Activated naive CD8-positive, alpha-beta T cell treated with anti-CD3 and anti-CD28 coated beads for 36 hours (primary cell): ENCODE data around the gene SCYL3. TPM values are rescaled to one million over a fixed set of nuclear protein-coding genes. Genes with fewer than 3 reads are reported as not detected.
"Not testable (repeated sequence)": the region's sequence is repeated elsewhere in the genome, so short reads cannot be mapped to it uniquely, and the experiment has no call there.

ENCODE experiments used
- DNase-seq: peaks from one replicate; pipeline ENCODE4 v3.0.0; 2021
- H3K27ac Mint-ChIP-seq: one replicate; pipeline ENCODE4 v1.8.0; 2022; ENCODE audit warnings: mild to moderate bottlenecking, moderate library complexity, mixed read lengths
- H3K27me3 Mint-ChIP-seq: one replicate; pipeline ENCODE4 v1.8.0; 2022; ENCODE audit warnings: mild to moderate bottlenecking, mixed read lengths
- H3K36me3 Mint-ChIP-seq: one replicate; pipeline ENCODE4 v1.8.0; 2021; ENCODE audit warnings: mild to moderate bottlenecking, mixed read lengths
- H3K4me1 Mint-ChIP-seq: one replicate; pipeline ENCODE4 v1.8.0; 2021; ENCODE audit warnings: mixed read lengths
- H3K4me3 Mint-ChIP-seq: one replicate; pipeline ENCODE4 v1.8.0; 2022; ENCODE audit warnings: mild to moderate bottlenecking, moderate library complexity, mixed read lengths
- H3K9me3 Mint-ChIP-seq: one replicate; pipeline ENCODE4 v1.8.0; 2022; ENCODE audit warnings: mixed read lengths
- total RNA-seq, 2 experiments: library from RNA; stranded (reverse); gene quantifications; one replicate each; pipeline ENCODE4 v1.2.3, GENCODE V29; 2021

Gene SCYL3
- total RNA-seq, 2 experiments from 2014 or later = 9.3 to 9.5 TPM

- Mint-ChIP-seq H3K9me3 (peaks cover 2% of the 10 kb centered on the region), H3K27me3 (no peaks in the 10 kb centered on the region), H3K27ac (no peak overlapping the region), H3K36me3 (peaks cover 22% of the 10 kb centered on the region), H3K4me1 (peaks cover 45% of the 10 kb centered on the region), H3K4me3 (no peak overlapping the region)
- no peak for DNase-seq
Measured at GRCh38 chr1:169889871-169890270, 3.8 kb downstream of the SCYL3 start.

GRCh38 chr1:169886931-169887330 lies 6.8 kb downstream of the SCYL3 start:
- Mint-ChIP-seq H3K4me1 (peaks cover 39% of the 10 kb centered on the region), H3K27ac (no peak overlapping the region), H3K27me3 (no peaks in the 10 kb centered on the region), H3K4me3 (no peak overlapping the region), H3K36me3 (peaks cover 25% of the 10 kb centered on the region), H3K9me3 (no peaks in the 10 kb centered on the region)
- DNase-seq = no peak

- no peak for DNase-seq
- Mint-ChIP-seq H3K27ac (no peak overlapping the region), H3K4me1 (peaks cover 36% of the 10 kb centered on the region), H3K36me3 (peaks cover 26% of the 10 kb centered on the region), H3K4me3 (no peak overlapping the region), H3K9me3 (no peaks in the 10 kb centered on the region), H3K27me3 (no peaks in the 10 kb centered on the region)
Measured at GRCh38 chr1:169886422-169886821, 7.3 kb downstream of the SCYL3 start.

- H3K9me3 Mint-ChIP-seq = no peaks in the 10 kb centered on the region
- DNase-seq = no peak
- no peak overlapping the region for H3K27ac Mint-ChIP-seq
- no peak overlapping the region for H3K4me3 Mint-ChIP-seq
- peaks cover 25% of the 10 kb centered on the region for H3K4me1 Mint-ChIP-seq
- peaks cover 27% of the 10 kb centered on the region for H3K36me3 Mint-ChIP-seq
- H3K27me3 Mint-ChIP-seq = no peaks in the 10 kb centered on the region
Measured at GRCh38 chr1:169885207-169885606, 8.5 kb downstream of the SCYL3 start.

GRCh38 chr1:169884634-169885033 lies 9.1 kb downstream of the SCYL3 start:
- Mint-ChIP-seq H3K27me3 (no peaks in the 10 kb centered on the region), H3K36me3 (peaks cover 29% of the 10 kb centered on the region), H3K4me3 (no peak overlapping the region), H3K4me1 (peaks cover 20% of the 10 kb centered on the region), H3K27ac (no peak overlapping the region), H3K9me3 (no peaks in the 10 kb centered on the region)
- DNase-seq = no peak

GRCh38 chr1:169882039-169882511 lies 11.6 kb downstream of the SCYL3 start:
- Mint-ChIP-seq H3K27ac (no peak overlapping the region), H3K27me3 (no peaks in the 10 kb centered on the region), H3K4me1 (peaks cover 17% of the 10 kb centered on the region), H3K4me3 (no peak overlapping the region), H3K9me3 (no peaks in the 10 kb centered on the region), H3K36me3 (peaks cover 26% of the 10 kb centered on the region)
- no peak for DNase-seq

- DNase-seq = no peak
- H3K4me3 Mint-ChIP-seq = no peak overlapping the region
- no peaks in the 10 kb centered on the region for H3K9me3 Mint-ChIP-seq
- no peak overlapping the region for H3K27ac Mint-ChIP-seq
- no peaks in the 10 kb centered on the region for H3K27me3 Mint-ChIP-seq
- H3K4me1 Mint-ChIP-seq = peaks cover 13% of the 10 kb centered on the region
- H3K36me3 Mint-ChIP-seq = peaks cover 23% of the 10 kb centered on the region
Measured at GRCh38 chr1:169879034-169879840, 14.5 kb downstream of the SCYL3 start.

GRCh38 chr1:169878498-169878897 lies 15.2 kb downstream of the SCYL3 start:
- Mint-ChIP-seq H3K27ac (no peak overlapping the region), H3K36me3 (peaks cover 30% of the 10 kb centered on the region)
- DNase-seq = no peak

GRCh38 chr1:169877800-169878491 lies 15.8 kb downstream of the SCYL3 start:
- H3K36me3 Mint-ChIP-seq = peaks cover 30% of the 10 kb centered on the region

More at GRCh38 chr1:169878498-169878897, 15.2 kb downstream of the SCYL3 start:
- no peaks in the 10 kb centered on the region for H3K9me3 Mint-ChIP-seq
- peaks cover 16% of the 10 kb centered on the region for H3K4me1 Mint-ChIP-seq
- H3K4me3 Mint-ChIP-seq = no peak overlapping the region
- H3K27me3 Mint-ChIP-seq = no peaks in the 10 kb centered on the region

GRCh38 chr1:169874229-169874628 lies 19.5 kb downstream of the SCYL3 start:
- no peaks in the 10 kb centered on the region for H3K27me3 Mint-ChIP-seq
- peaks cover 48% of the 10 kb centered on the region for H3K36me3 Mint-ChIP-seq
- DNase-seq = no peak
- H3K27ac Mint-ChIP-seq = no peak overlapping the region
- H3K9me3 Mint-ChIP-seq = peaks cover 1% of the 10 kb centered on the region
- peaks cover 9% of the 10 kb centered on the region for H3K4me1 Mint-ChIP-seq
- H3K4me3 Mint-ChIP-seq = no peak overlapping the region

More at GRCh38 chr1:169877800-169878491, 15.8 kb downstream of the SCYL3 start:
- Mint-ChIP-seq H3K27me3 (no peaks in the 10 kb centered on the region), H3K4me1 (peaks cover 13% of the 10 kb centered on the region), H3K4me3 (no peak overlapping the region), H3K27ac (no peak overlapping the region), H3K9me3 (no peaks in the 10 kb centered on the region)
- DNase-seq = no peak

- peaks cover 1% of the 10 kb centered on the region for H3K9me3 Mint-ChIP-seq
- no peaks in the 10 kb centered on the region for H3K27me3 Mint-ChIP-seq
- peaks cover 48% of the 10 kb centered on the region for H3K36me3 Mint-ChIP-seq
- no peak overlapping the region for H3K4me3 Mint-ChIP-seq
- H3K27ac Mint-ChIP-seq = no peak overlapping the region
- DNase-seq = no peak
- H3K4me1 Mint-ChIP-seq = peaks cover 5% of the 10 kb centered on the region
Measured at GRCh38 chr1:169873582-169874199, 20.0 kb downstream of the SCYL3 start.

GRCh38 chr1:169872906-169873305 lies 20.8 kb downstream of the SCYL3 start:
- Mint-ChIP-seq H3K27ac (no peak overlapping the region), H3K27me3 (no peaks in the 10 kb centered on the region), H3K4me3 (no peak overlapping the region), H3K9me3 (peaks cover 1% of the 10 kb centered on the region), H3K4me1 (peaks cover 3% of the 10 kb centered on the region), H3K36me3 (peaks cover 50% of the 10 kb centered on the region)
- DNase-seq = no peak

- DNase-seq, H3K27ac Mint-ChIP-seq, H3K4me3 Mint-ChIP-seq, H3K4me1 Mint-ChIP-seq, H3K9me3 Mint-ChIP-seq, H3K27me3 Mint-ChIP-seq: not testable (repeated sequence)
- peaks cover 49% of the 10 kb centered on the region for H3K36me3 Mint-ChIP-seq
Measured at GRCh38 chr1:169871988-169872387, 21.7 kb downstream of the SCYL3 start.

GRCh38 chr1:169869426-169869825 lies 24.3 kb downstream of the SCYL3 start:
- peaks cover 1% of the 10 kb centered on the region for H3K9me3 Mint-ChIP-seq
- no peak overlapping the region for H3K27ac Mint-ChIP-seq
- no peaks in the 10 kb centered on the region for H3K27me3 Mint-ChIP-seq
- H3K4me1 Mint-ChIP-seq = peaks cover 3% of the 10 kb centered on the region
- H3K4me3 Mint-ChIP-seq = no peak overlapping the region
- no peak for DNase-seq
- H3K36me3 Mint-ChIP-seq = peaks cover 52% of the 10 kb centered on the region

- no peak for DNase-seq
- Mint-ChIP-seq H3K4me3 (no peak overlapping the region), H3K4me1 (peaks cover 2% of the 10 kb centered on the region), H3K27me3 (no peaks in the 10 kb centered on the region), H3K27ac (no peak overlapping the region), H3K36me3 (peaks cover 48% of the 10 kb centered on the region), H3K9me3 (peaks cover 1% of the 10 kb centered on the region)
Measured at GRCh38 chr1:169868978-169869377, 24.7 kb downstream of the SCYL3 start.
